TTC549 (cell line): Measurements from ENCODE around the gene RPL15.

Experiments used
- FAIRE-seq: peaks from 2 replicates; lab custom pipeline; 2012; peaks lifted over from hg19 to GRCh38; lab: Jason Lieb, UNC

RPL15 gene

DNA sequence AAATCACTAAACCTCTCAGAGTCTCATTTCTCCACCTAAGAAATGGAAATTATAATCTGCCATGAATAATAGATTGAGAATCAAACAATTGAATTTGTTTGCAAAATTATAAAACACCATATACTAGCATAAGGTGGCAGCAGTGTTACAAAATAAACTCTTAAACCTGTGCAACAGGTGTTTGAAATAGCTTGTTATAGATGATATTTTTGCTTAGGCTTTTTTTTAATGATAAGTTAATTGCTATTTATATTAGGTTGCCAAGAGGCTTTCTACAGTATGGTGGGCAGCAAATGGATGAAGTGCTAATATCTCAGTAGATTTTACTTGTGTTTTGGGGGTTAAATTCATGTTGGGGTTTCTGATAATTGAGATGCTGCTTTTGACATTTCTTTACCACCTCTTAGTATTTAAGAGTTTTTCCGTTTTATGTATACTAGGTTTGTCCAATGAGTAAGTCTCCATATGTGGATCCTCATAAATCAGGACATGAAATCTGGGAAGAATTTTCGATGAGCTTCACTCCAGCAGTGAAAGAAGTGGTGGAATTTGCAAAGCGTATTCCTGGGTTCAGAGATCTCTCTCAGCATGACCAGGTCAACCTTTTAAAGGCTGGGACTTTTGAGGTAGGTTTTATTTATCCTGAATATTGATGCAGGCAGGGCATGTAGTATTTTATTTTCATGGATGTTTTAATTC, 47.8 kb downstream of the RPL15 start:
- no peak for FAIRE-seq

DNA sequence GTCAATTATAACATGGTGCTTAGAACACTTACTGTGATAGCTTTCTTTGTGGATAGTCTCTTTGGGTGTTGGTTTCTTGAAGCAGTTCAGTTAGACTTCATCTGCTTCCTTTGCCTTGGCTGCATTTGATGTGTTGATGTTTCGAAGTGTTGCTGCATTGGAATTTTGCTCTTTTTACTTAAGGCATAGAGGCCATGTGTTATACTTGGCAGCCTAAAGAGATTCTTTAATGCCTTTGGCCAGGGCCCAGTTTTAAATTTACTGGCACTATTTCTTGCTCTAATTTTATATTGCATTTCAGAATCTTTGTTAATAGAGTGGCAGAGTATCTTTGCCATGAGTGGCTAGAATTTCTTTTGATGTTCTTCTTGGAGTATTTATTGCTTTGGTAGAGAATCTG, 49.4 kb downstream of the RPL15 start:
- no peak for FAIRE-seq

DNA sequence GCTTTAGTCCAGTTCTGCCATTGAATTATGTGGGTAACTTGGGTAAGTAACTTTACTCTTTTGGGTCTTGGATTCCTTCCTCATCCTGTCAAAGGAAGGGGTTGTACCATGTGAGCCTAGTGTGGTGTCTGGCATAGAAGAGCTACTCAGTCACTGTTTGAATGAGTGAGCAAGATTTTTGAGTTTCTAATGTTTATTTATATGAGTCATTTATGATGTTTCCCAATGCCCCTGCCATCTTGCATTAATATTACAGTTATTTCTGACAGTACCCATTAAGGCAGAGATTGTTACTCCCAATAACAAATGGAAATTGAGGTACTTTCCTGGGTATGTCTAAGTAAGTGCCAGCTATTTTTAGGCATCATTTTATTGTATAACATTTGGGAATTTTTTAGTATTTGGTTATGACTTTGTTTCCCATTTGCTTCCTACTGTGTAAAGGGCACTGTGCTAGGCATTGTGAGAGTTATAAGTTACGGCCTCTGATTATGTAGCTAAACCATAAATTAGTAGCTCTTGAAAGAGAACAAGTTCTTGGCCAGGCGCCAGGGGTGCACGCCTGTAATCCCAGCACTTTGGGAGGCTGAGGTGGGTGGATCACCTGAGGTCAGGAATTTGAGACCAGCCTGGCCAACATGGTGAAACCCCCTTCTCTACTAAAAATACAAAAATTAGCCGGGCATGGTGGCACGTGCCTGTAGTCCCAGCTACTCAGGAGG, 51.7 kb downstream of the RPL15 start:
- FAIRE-seq, result no peak

DNA sequence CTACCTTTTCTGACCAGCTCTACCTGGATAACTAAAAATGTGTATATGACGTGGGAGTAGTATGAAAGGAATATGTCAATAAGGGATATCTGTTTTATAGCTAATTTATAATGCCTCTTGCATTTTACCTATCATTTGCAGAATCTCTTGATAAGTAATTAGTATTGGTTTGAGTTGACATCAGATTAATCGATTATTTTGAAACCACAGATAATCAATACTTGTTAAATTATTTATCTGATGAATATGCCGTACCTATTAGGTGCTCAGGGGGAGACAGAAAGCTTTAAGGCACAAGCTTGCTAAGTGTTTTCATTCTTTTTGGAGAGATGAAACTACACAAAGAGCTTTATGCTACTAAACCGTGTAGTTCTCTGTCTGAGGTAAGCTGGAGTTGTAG, 52.5 kb downstream of the RPL15 start:
- FAIRE-seq, result no peak
